Progenitor cell of endocrine pancreas (in vitro differentiated cells): ENCODE measurements around the gene CYP3A5. TPM values are rescaled to one million over a fixed set of nuclear protein-coding genes. Genes with fewer than 3 reads are reported as not detected.
"Not testable (repeated sequence)": the region's sequence is repeated elsewhere in the genome, so short reads cannot be mapped to it uniquely, and the experiment has no call there.

ENCODE experiments used
- DNase-seq: peaks from one replicate; pipeline ENCODE4 v3.0.0; 2021; ENCODE audit warnings: low spot score; ENCODE audit not compliant: unreplicated experiment
- H3K27ac Mint-ChIP-seq: 2 replicates; pipeline ENCODE4 v1.8.0; 2021; ENCODE audit warnings: mild to moderate bottlenecking, moderate library complexity, mixed read lengths
- H3K27me3 Mint-ChIP-seq: 2 replicates; pipeline ENCODE4 v1.8.0; 2021; ENCODE audit warnings: mixed read lengths
- H3K36me3 Mint-ChIP-seq: 2 replicates; pipeline ENCODE4 v1.8.0; 2022; ENCODE audit warnings: mixed read lengths; ENCODE audit not compliant: insufficient read depth
- H3K4me1 Mint-ChIP-seq: 2 replicates; pipeline ENCODE4 v1.8.0; 2021; ENCODE audit warnings: low read depth, mixed read lengths
- H3K4me3 Mint-ChIP-seq: 2 replicates; pipeline ENCODE4 v1.8.0; 2021; ENCODE audit warnings: low read depth, mild to moderate bottlenecking, moderate library complexity, mixed read lengths
- H3K9me3 Mint-ChIP-seq: 2 replicates; pipeline ENCODE4 v1.8.0; 2021; ENCODE audit warnings: low read depth, mixed read lengths
- total RNA-seq: library from RNA; stranded (reverse); gene quantifications from 2 replicates; pipeline ENCODE4 v1.2.1, GENCODE V29; 2021
- TF ChIP-seq, protein P1 (sequence below): fragments of 200-600 bp; sonication (generic); IDR thresholded peaks from one replicate; pipeline ENCODE4 v1.5.0; 2021; ENCODE audit warnings: antibody characterized with exemption, mild to moderate bottlenecking; ENCODE audit not compliant: unreplicated experiment

The CYP3A5 gene
- total RNA-seq, 1 donor from 2014 or later = 4.2 TPM

DNA sequence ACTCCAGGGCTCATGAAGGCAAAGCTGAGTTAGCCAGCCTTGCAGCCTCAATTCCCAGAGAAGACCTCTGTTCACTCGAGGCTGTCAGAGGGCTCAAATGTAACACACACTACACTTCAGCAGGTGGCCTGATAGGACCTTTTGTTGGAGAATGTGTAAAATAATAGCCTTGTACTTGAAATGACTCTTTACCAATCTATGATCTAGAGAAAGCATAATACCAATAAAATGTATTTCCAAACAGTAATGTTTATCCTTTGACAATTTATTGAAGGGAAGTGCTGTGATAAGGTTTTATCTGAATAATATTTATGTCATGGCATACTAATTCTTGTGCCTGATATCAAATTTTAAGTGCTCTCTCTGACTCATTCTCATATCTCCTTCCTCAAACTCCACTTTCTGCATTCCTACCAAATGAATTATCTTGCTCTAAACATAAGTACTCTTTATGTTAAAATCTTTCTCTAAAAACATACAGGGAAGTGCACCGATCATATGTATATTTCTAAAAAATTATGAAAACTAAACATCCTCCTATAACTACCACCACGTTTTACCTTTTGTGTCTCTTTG is 34.3 kb upstream of the CYP3A5 start:
- Mint-ChIP-seq H3K36me3 (no peaks in the 10 kb centered on the region), H3K27ac (no peak overlapping the region), H3K4me3 (no peak overlapping the region), H3K27me3 (no peaks in the 10 kb centered on the region), H3K4me1 (no peaks in the 10 kb centered on the region), H3K9me3 (peaks cover 18% of the 10 kb centered on the region)
- TF ChIP-seq, protein P1, sequence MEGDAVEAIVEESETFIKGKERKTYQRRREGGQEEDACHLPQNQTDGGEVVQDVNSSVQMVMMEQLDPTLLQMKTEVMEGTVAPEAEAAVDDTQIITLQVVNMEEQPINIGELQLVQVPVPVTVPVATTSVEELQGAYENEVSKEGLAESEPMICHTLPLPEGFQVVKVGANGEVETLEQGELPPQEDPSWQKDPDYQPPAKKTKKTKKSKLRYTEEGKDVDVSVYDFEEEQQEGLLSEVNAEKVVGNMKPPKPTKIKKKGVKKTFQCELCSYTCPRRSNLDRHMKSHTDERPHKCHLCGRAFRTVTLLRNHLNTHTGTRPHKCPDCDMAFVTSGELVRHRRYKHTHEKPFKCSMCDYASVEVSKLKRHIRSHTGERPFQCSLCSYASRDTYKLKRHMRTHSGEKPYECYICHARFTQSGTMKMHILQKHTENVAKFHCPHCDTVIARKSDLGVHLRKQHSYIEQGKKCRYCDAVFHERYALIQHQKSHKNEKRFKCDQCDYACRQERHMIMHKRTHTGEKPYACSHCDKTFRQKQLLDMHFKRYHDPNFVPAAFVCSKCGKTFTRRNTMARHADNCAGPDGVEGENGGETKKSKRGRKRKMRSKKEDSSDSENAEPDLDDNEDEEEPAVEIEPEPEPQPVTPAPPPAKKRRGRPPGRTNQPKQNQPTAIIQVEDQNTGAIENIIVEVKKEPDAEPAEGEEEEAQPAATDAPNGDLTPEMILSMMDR = no peak
- no peak for DNase-seq

DNA sequence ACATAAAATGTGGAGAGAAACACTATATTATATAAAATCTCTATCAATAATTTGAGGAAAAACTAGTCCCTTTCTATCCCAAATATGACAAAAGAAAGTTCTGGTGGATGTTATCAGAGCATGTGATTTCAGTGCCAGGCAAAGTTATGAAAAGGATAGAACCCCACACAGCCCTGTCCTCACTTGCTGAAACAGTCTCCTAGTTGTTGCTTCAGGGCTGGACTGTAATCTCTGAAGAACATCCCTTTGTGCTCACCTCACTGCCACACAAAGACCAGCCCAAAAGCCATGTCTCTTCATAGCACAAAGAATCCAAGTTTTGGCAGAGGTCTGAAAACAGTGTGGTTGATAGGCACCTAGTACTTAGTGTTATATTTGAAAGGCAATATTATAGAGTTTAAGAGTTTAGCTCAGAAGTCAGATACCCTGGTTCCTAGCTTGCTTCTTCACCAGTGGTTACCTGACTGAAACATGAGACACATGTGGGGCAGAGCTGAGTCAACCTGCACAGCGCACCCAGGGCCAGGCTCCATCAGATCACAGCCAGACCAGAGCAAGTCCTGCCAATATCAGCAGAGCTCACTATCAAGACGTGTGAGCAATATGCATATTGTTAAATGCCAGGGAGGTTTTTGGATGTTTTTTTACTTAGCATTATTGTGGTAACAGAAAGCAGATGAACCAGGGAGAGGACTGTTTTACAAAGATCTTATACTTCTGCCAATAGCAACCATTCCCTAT is 30.2 kb upstream of the CYP3A5 start:
- Mint-ChIP-seq H3K4me1 (no peaks in the 10 kb centered on the region), H3K36me3 (no peaks in the 10 kb centered on the region), H3K27ac (no peak overlapping the region), H3K4me3 (no peak overlapping the region), H3K27me3 (no peaks in the 10 kb centered on the region), H3K9me3 (peaks cover 8% of the 10 kb centered on the region)
- TF ChIP-seq, protein P1 = no peak
- no peak for DNase-seq

DNA sequence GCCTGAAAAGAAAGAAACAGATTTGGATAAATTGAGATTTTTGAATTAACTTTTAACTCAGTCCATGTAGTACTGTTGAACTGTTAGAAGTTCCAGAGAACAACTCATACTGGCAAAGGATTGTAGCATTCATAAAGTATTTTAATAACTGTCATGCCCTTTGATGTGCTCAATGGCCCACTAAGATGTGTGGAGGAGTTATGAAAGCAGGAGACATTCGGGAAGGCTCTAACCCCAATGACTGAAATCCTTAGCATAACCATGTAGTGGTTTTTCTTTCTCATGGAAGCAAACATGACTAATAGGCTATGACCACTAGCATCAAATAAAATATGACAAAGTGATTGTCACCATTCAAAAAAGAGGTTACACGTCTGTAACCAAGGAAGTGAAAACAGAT is 29.5 kb upstream of the CYP3A5 start:
- TF ChIP-seq, protein P1 = no peak
- no peaks in the 10 kb centered on the region for H3K36me3 Mint-ChIP-seq

DNA sequence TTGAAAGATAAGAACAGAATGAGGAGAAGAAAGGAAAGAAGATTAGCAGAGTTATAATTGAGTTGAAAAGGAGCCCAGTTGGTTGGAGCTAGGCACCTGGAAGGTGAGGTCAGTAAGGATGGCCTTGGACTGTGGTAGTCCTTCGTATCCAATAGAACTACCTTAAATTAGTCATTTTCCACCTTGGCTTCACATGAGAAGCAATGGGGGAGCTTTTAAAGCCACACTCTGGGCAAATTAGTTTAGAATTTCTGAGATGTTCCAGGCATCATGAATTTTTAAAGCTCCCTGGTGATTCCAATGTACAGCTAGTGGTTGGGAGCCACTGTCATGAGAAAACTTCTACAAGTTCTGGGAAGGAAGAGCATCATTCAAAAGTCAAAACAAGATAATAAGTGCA is 27.3 kb upstream of the CYP3A5 start:
- H3K27me3 Mint-ChIP-seq = no peaks in the 10 kb centered on the region
- TF ChIP-seq, protein P1 = no peak
- no peaks in the 10 kb centered on the region for H3K4me1 Mint-ChIP-seq
- no peak for DNase-seq
- no peaks in the 10 kb centered on the region for H3K36me3 Mint-ChIP-seq
- H3K4me3 Mint-ChIP-seq = no peak overlapping the region
- no peak overlapping the region for H3K27ac Mint-ChIP-seq
- peaks cover 6% of the 10 kb centered on the region for H3K9me3 Mint-ChIP-seq

More for the DNA sequence above, 29.5 kb upstream of the CYP3A5 start:
- Mint-ChIP-seq H3K4me3 (no peak overlapping the region), H3K9me3 (peaks cover 1% of the 10 kb centered on the region), H3K27ac (no peak overlapping the region), H3K27me3 (no peaks in the 10 kb centered on the region), H3K4me1 (no peaks in the 10 kb centered on the region)
- DNase-seq = no peak

DNA sequence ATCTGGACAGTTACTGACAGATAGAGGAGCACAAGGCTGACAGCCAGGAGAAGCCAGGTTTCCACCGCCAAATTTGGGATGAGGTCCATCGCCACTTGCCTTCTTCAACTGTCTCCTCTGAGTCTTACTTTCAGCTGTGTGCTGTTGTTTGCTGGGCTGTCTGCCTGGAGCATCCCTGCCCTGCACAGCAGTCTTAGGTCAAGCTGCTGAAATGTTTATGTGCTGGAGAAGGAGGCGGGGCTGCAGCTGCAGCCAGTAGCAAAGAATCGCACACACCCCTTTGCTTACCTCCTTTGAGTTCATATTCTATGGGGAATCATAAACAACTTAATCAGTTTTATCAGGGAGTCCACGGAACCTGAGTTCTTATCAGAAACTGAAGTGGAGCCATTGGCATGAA is 20.1 kb upstream of the CYP3A5 start:
- H3K9me3 Mint-ChIP-seq = peaks cover 6% of the 10 kb centered on the region
- no peak overlapping the region for H3K27ac Mint-ChIP-seq
- TF ChIP-seq, protein P1 = no peak

DNA sequence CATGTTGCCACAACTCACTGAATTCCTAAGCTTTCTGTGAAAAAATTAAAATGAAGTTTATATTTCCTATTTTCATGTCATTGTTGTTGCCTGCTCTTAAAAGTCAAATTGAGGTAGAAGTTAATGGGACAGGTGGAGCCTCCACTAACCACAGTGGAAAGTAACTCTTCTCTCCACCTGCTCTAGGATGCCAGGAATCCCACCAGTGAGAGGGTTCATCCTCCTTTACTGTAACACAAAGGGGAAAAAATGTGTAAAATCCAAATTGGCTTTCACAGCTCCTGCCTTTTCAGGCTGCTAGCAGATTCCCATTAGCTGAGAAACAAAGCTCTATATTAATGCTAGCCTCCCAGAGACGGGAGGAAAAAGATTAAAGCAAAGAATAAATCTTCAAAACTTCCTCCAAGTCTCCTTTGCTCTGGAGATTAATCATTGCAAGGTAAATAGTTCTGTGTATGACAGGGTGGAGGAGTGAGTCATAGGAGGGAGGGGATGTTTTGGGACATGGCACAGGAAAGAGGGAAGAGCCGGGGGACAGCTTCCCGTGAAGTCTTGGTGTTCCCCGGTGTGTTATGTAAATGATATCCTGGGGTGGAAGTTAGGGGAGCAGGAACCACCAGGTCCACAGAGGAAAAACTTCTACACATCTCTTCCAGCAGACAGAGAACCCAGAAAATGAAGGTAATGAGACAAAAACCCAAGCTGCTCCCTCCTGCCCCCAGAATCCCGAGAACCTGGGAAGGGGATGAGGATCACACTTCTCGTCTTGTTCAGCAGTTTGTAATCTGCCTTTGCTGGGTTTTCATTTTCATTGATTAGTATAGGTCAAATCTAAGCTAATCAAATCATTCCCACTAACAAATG is 19.3 kb upstream of the CYP3A5 start:
- not testable (repeated sequence) for H3K9me3 Mint-ChIP-seq, H3K27me3 Mint-ChIP-seq, H3K4me3 Mint-ChIP-seq

More for the DNA sequence above, 20.1 kb upstream of the CYP3A5 start:
- Mint-ChIP-seq H3K4me3 (no peak overlapping the region), H3K27me3 (no peaks in the 10 kb centered on the region), H3K4me1 (peaks cover 13% of the 10 kb centered on the region), H3K36me3 (no peaks in the 10 kb centered on the region)
- DNase-seq = no peak

More for the DNA sequence above, 19.3 kb upstream of the CYP3A5 start:
- not testable (repeated sequence) for H3K27ac Mint-ChIP-seq, DNase-seq, H3K36me3 Mint-ChIP-seq
- peaks cover 20% of the 10 kb centered on the region for H3K4me1 Mint-ChIP-seq
